HG02884 (cell line): ENCODE measurements around the gene CSNK1G2.

Experiments
- ATAC-seq: cut with Tn5 transposase; IDR thresholded peaks from one replicate; pipeline ENCODE4 v1.9.1; 2021; ENCODE audit warnings: mild to moderate bottlenecking, moderate library complexity; ENCODE audit not compliant: unreplicated experiment

CSNK1G2 gene

GRCh38 chr19:1943661-1944087 lies 2.7 kb downstream of the CSNK1G2 start:
- no peak for ATAC-seq

GRCh38 chr19:1944088-1944915 lies 3.3 kb downstream of the CSNK1G2 start:
- ATAC-seq = no peak

- ATAC-seq = no peak
Measured at GRCh38 chr19:1944916-1945561, 4.1 kb downstream of the CSNK1G2 start.

- no peak for ATAC-seq
Measured at GRCh38 chr19:1945899-1946298, 4.9 kb downstream of the CSNK1G2 start.

GRCh38 chr19:1947651-1948209 lies 6.8 kb downstream of the CSNK1G2 start:
- no peak for ATAC-seq

- ATAC-seq = no peak
Measured at GRCh38 chr19:1949304-1950101, 8.5 kb downstream of the CSNK1G2 start.

GRCh38 chr19:1950640-1951039 lies 9.7 kb downstream of the CSNK1G2 start:
- no peak for ATAC-seq

GRCh38 chr19:1952635-1953034 lies 11.7 kb downstream of the CSNK1G2 start:
- no peak for ATAC-seq

- ATAC-seq = no peak
Measured at GRCh38 chr19:1953037-1953436, 12.1 kb downstream of the CSNK1G2 start.

GRCh38 chr19:1953441-1954094 lies 12.6 kb downstream of the CSNK1G2 start:
- no peak for ATAC-seq

- ATAC-seq = no peak
Measured at GRCh38 chr19:1954532-1954933, 13.6 kb downstream of the CSNK1G2 start.

GRCh38 chr19:1955171-1956121 lies 14.5 kb downstream of the CSNK1G2 start:
- ATAC-seq = no peak

GRCh38 chr19:1956122-1956494 lies 15.1 kb downstream of the CSNK1G2 start:
- ATAC-seq = no peak

GRCh38 chr19:1956868-1957492 lies 16.0 kb downstream of the CSNK1G2 start:
- ATAC-seq = no peak

- ATAC-seq = no peak
Measured at GRCh38 chr19:1957562-1958248, 16.7 kb downstream of the CSNK1G2 start.

- no peak for ATAC-seq
Measured at GRCh38 chr19:1959928-1960589, 19.1 kb downstream of the CSNK1G2 start.

- ATAC-seq = no peak
Measured at GRCh38 chr19:1961000-1961883, 20.3 kb downstream of the CSNK1G2 start.
